GM12873 (cell line): ENCODE data around the gene PRKD1.

Experiments used
- CTCF ChIP-seq: IDR thresholded peaks from 2 replicates; pipeline ENCODE4 v1.5.1; 2012; ENCODE audit warnings: low read depth, mild to moderate bottlenecking, moderate library complexity, low read length, control low read depth; ENCODE audit not compliant: insufficient read depth; ENCODE audit errors: missing control alignments

The PRKD1 gene

GRCh38 chr14:29832042-29832441 is 95.6 kb downstream of the PRKD1 start:
- no peak for TF ChIP-seq CTCF

- no peak for TF ChIP-seq CTCF
Measured at GRCh38 chr14:29829851-29830250, 97.8 kb downstream of the PRKD1 start.

GRCh38 chr14:29823816-29824215 is 103.8 kb downstream of the PRKD1 start:
- TF ChIP-seq CTCF, result no peak

GRCh38 chr14:29822430-29822709 is 105.3 kb downstream of the PRKD1 start:
- no peak for TF ChIP-seq CTCF

- no peak for TF ChIP-seq CTCF
Measured at GRCh38 chr14:29821661-29822429, 105.8 kb downstream of the PRKD1 start.

- TF ChIP-seq CTCF, result no peak
Measured at GRCh38 chr14:29821242-29821641, 106.4 kb downstream of the PRKD1 start.

GRCh38 chr14:29820785-29821184 is 106.9 kb downstream of the PRKD1 start:
- no peak for TF ChIP-seq CTCF
